A549 treated with ZK216348 at 1 μM for 4 hours (cell line): ENCODE results near the gene CXorf49B. TPM values are rescaled to one million over a fixed set of nuclear protein-coding genes. Genes with fewer than 3 reads are reported as not detected.

Experiments
- total RNA-seq: library from RNA; stranded (reverse); fragments of 200-300 nt; extraction: Qiagen RNA extraction; gene quantifications from 5 replicates; pipeline ENCODE4 v1.2.3, GENCODE V29; 2022; ENCODE audit warnings: low read depth

Gene CXorf49B
- not detected in 5 replicates for total RNA-seq

DNA sequence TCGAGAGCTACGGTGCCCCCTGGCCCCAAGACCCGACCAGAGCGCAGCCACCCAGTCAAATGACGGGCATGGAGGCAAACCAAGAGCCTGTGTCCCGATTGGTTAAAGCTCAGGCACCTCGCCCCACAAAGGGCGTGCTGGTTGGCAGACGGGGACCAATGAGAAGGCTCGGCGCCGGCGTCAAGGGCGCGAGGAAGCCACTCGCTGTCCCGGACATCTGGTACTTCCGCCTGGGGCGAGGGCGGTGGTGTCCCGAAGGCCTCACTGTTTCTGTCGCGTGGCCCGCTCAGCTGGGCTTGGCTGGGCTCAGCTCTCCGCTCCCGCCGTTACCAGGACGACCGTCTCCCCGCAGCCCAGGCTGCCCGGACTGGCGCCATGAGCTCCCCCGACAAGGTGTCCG lies at the start of gene CXorf49B:
CXorf49B (plus strand) TSS at position 301 of the 400 bp plus-strand sequence; CDS start at position 376, 75 bp downstream.

GRCh38 chrX:71718185-71718584 lies 45.0 kb upstream of the CXorf49B start, which contains the start of gene CXorf49:
Gene CXorf49, minus strand, starts transcription at chrX:71718285. Its CDS starts 134 bp downstream, at chrX:71718151.

Other genes with a start within 250 kb of the CXorf49B start
- 28.5 to 51.5 TPM (median 42.9 TPM) in 5 replicates for gene OGT, start 230.2 kb upstream of the CXorf49B start, total RNA-seq
- 1.5 to 2.4 TPM (median 1.7 TPM) in 5 replicates for gene GCNA, start 184.9 kb upstream of the CXorf49B start, total RNA-seq
- 0.15 TPM in 1 of 5 replicates, not detected in the others for gene CXCR3, start 144.8 kb upstream of the CXorf49B start, total RNA-seq
- not detected in 5 replicates for gene CXorf49, start 45.1 kb upstream of the CXorf49B start, total RNA-seq
- gene NHSL2, start 147.5 kb downstream of the CXorf49B start, total RNA-seq = 0.25 to 0.42 TPM (median 0.27 TPM) in 5 replicates